ENCODE data around the gene RPS24. TPM values are rescaled to one million over a fixed set of nuclear protein-coding genes. Genes with fewer than 3 reads are reported as not detected.

RPS24 gene
- total and polyA plus RNA-seq, 2 of the 13 experiments (the other 11 are each of a cell fraction or from before 2014, with no cell fraction given): 2,690 to 3,319 TPM

- TF ChIP-seq AKNA (CRISPR knock-in tag; IDR thresholded peaks at IDR 0.05; ENCODE audit: borderline replicate concordance) (no peak), CHD2 (IDR thresholded peaks at IDR 0.05; ENCODE audit: low read depth, low read length) (no peak), ZNF556 (CRISPR knock-in tag; IDR thresholded peaks at IDR 0.05; ENCODE audit: borderline replicate concordance) (peak; percentile 10; the same call in 1 of the 2 replicates), ZNF776 (CRISPR knock-in tag; IDR thresholded peaks at IDR 0.05) (peak; percentile 41; the same call in 1 of the 2 replicates), SNAI1 (CRISPR knock-in tag; IDR thresholded peaks at IDR 0.05; ENCODE audit: borderline replicate concordance) (0 out of 2 replicates have a peak, but pooled peaks have one; percentile 58), ZNF326 (CRISPR knock-in tag; IDR thresholded peaks at IDR 0.05; ENCODE audit: borderline replicate concordance) (no peak), WIZ (CRISPR knock-in tag; IDR thresholded peaks at IDR 0.05) (0 out of 2 replicates have a peak, but pooled peaks have one; percentile 16), GABPB1 (CRISPR knock-in tag; IDR thresholded peaks at IDR 0.05) (no peak), ESRRA (CRISPR knock-in tag; IDR thresholded peaks at IDR 0.05; ENCODE audit: low read depth) (peak; percentile 71), PCBP2 (optimal IDR thresholded peaks at IDR 0.05; ENCODE audit: low read depth, low read length, poor library complexity, severe bottlenecking) (no peak), PAXIP1 (CRISPR knock-in tag; conservative IDR thresholded peaks at IDR 0.05) (peak; percentile 56; the same call in 1 of the 2 replicates)
- TF ChIP-seq, protein P1, sequence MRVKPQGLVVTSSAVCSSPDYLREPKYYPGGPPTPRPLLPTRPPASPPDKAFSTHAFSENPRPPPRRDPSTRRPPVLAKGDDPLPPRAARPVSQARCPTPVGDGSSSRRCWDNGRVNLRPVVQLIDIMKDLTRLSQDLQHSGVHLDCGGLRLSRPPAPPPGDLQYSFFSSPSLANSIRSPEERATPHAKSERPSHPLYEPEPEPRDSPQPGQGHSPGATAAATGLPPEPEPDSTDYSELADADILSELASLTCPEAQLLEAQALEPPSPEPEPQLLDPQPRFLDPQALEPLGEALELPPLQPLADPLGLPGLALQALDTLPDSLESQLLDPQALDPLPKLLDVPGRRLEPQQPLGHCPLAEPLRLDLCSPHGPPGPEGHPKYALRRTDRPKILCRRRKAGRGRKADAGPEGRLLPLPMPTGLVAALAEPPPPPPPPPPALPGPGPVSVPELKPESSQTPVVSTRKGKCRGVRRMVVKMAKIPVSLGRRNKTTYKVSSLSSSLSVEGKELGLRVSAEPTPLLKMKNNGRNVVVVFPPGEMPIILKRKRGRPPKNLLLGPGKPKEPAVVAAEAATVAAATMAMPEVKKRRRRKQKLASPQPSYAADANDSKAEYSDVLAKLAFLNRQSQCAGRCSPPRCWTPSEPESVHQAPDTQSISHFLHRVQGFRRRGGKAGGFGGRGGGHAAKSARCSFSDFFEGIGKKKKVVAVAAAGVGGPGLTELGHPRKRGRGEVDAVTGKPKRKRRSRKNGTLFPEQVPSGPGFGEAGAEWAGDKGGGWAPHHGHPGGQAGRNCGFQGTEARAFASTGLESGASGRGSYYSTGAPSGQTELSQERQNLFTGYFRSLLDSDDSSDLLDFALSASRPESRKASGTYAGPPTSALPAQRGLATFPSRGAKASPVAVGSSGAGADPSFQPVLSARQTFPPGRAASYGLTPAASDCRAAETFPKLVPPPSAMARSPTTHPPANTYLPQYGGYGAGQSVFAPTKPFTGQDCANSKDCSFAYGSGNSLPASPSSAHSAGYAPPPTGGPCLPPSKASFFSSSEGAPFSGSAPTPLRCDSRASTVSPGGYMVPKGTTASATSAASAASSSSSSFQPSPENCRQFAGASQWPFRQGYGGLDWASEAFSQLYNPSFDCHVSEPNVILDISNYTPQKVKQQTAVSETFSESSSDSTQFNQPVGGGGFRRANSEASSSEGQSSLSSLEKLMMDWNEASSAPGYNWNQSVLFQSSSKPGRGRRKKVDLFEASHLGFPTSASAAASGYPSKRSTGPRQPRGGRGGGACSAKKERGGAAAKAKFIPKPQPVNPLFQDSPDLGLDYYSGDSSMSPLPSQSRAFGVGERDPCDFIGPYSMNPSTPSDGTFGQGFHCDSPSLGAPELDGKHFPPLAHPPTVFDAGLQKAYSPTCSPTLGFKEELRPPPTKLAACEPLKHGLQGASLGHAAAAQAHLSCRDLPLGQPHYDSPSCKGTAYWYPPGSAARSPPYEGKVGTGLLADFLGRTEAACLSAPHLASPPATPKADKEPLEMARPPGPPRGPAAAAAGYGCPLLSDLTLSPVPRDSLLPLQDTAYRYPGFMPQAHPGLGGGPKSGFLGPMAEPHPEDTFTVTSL (CRISPR knock-in tag; IDR thresholded peaks at IDR 0.05; ENCODE audit: borderline replicate concordance): no peak
Measured at GRCh38 chr10:78028438-78029268, 5.0 kb upstream of the RPS24 start (continued).

Data from HepG2 (cell line).